GM18519 (cell line): Measurements from ENCODE around the gene HSD11B1.

ENCODE experiments used
- ATAC-seq: cut with Tn5 transposase; IDR thresholded peaks from one replicate; pipeline ENCODE4 v1.9.1; 2021; ENCODE audit warnings: mild to moderate bottlenecking, moderate library complexity; ENCODE audit not compliant: unreplicated experiment, low FRiP score

HSD11B1 gene

GRCh38 chr1:209723756-209724693 lies 19.4 kb downstream of the HSD11B1 start:
- ATAC-seq: no peak

GRCh38 chr1:209727286-209727685 lies 22.6 kb downstream of the HSD11B1 start:
- no peak for ATAC-seq

GRCh38 chr1:209727785-209728184 lies 23.1 kb downstream of the HSD11B1 start:
- no peak for ATAC-seq

GRCh38 chr1:209728466-209728865 lies 23.8 kb downstream of the HSD11B1 start:
- ATAC-seq: no peak

- no peak for ATAC-seq
Observed at GRCh38 chr1:209729436-209729835, 24.8 kb downstream of the HSD11B1 start.

GRCh38 chr1:209732725-209733124 lies 28.1 kb downstream of the HSD11B1 start:
- ATAC-seq: no peak

- no peak for ATAC-seq
Observed at GRCh38 chr1:209733409-209734192, 29.0 kb downstream of the HSD11B1 start.

- no peak for ATAC-seq
Observed at GRCh38 chr1:209736490-209737117, 32.0 kb downstream of the HSD11B1 start.

- ATAC-seq: no peak
Observed at GRCh38 chr1:209737118-209737505, 32.5 kb downstream of the HSD11B1 start.

GRCh38 chr1:209738270-209738669 lies 33.6 kb downstream of the HSD11B1 start:
- ATAC-seq: no peak

- ATAC-seq: no peak
Observed at GRCh38 chr1:209741193-209741592, 36.5 kb downstream of the HSD11B1 start.

GRCh38 chr1:209741889-209742288 lies 37.2 kb downstream of the HSD11B1 start:
- ATAC-seq: no peak

- ATAC-seq: no peak
Observed at GRCh38 chr1:209742409-209743144, 37.9 kb downstream of the HSD11B1 start.

- ATAC-seq: no peak
Observed at GRCh38 chr1:209743145-209743482, 38.5 kb downstream of the HSD11B1 start.

- no peak for ATAC-seq
Observed at GRCh38 chr1:209746451-209747165, 42.0 kb downstream of the HSD11B1 start.

- peak; percentile 31 for ATAC-seq
Observed at GRCh38 chr1:209747580-209748262, 43.1 kb downstream of the HSD11B1 start.

GRCh38 chr1:209748620-209749019 lies 44.0 kb downstream of the HSD11B1 start:
- no peak for ATAC-seq

GRCh38 chr1:209749205-209749604 lies 44.6 kb downstream of the HSD11B1 start:
- ATAC-seq: no peak

- ATAC-seq: no peak
Observed at GRCh38 chr1:209749670-209750323, 45.2 kb downstream of the HSD11B1 start.
